ENCODE results near the gene DBP.

DBP gene

GRCh38 chr19:48628486-48629296, 8.5 kb downstream of the DBP start:
- DNase-seq (ENCODE audit: extremely low read depth in 1 of 2, low read depth in 1 of 2): no peak

- no peak for DNase-seq (ENCODE audit: extremely low read depth in 1 of 2, low read depth in 1 of 2)
Observed at GRCh38 chr19:48627865-48628314, 9.3 kb downstream of the DBP start.

- DNase-seq (ENCODE audit: extremely low read depth in 1 of 2, low read depth in 1 of 2): no peak
Observed at GRCh38 chr19:48627201-48627864, 9.8 kb downstream of the DBP start.

- no peak for DNase-seq (ENCODE audit: extremely low read depth in 1 of 2, low read depth in 1 of 2)
Observed at GRCh38 chr19:48625891-48626327, 11.3 kb downstream of the DBP start.

GRCh38 chr19:48624791-48625723, 12.1 kb downstream of the DBP start:
- no peak for DNase-seq (ENCODE audit: extremely low read depth in 1 of 2, low read depth in 1 of 2)

- DNase-seq (ENCODE audit: extremely low read depth in 1 of 2, low read depth in 1 of 2): peak; percentile 88 to 94
Observed at GRCh38 chr19:48624067-48624594, 13.0 kb downstream of the DBP start.

DNA sequence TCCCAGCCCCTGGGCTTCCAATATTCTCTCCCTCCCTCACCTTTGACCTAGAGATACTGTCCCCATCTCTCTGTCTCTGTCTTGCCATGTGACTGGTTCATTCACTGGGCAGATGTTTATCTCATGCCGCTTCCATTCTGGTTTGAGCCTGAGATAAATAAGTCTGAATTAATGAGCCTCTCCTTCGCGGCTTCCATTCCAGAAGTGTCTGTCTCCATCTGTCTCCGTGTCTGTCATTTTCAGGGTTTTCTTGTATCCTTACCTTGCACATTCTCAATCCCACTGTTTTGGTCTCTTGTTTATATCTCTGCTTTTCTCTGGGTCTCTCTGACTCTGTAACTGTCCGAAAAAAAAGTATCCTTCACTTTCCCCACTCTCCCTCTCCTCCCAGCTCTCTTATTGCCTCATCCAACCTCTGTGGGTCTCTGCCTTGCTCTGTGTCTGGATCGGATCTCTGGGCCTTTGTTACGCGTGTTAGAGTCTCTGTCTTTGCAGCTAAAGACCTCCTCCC, 13.6 kb downstream of the DBP start:
- no peak for DNase-seq (ENCODE audit: extremely low read depth in 1 of 2, low read depth in 1 of 2)

- no peak for DNase-seq (ENCODE audit: extremely low read depth in 1 of 2, low read depth in 1 of 2)
Observed at GRCh38 chr19:48619692-48620585, 17.2 kb downstream of the DBP start.

GRCh38 chr19:48618916-48619691, 18.1 kb downstream of the DBP start, which contains the start of the genes RPL18 and SPHK2:
RPL18 (minus strand) TSS chr19:48619178; CDS start chr19:48619143, 35 bp downstream.
SPHK2 (plus strand) TSS chr19:48619506; CDS start chr19:48620515, 1,009 bp downstream.
- DNase-seq (ENCODE audit: extremely low read depth in 1 of 2, low read depth in 1 of 2): peak; percentile 82 to 89

GRCh38 chr19:48618278-48618915, 18.8 kb downstream of the DBP start:
- DNase-seq (ENCODE audit: extremely low read depth in 1 of 2, low read depth in 1 of 2): no peak

DNA sequence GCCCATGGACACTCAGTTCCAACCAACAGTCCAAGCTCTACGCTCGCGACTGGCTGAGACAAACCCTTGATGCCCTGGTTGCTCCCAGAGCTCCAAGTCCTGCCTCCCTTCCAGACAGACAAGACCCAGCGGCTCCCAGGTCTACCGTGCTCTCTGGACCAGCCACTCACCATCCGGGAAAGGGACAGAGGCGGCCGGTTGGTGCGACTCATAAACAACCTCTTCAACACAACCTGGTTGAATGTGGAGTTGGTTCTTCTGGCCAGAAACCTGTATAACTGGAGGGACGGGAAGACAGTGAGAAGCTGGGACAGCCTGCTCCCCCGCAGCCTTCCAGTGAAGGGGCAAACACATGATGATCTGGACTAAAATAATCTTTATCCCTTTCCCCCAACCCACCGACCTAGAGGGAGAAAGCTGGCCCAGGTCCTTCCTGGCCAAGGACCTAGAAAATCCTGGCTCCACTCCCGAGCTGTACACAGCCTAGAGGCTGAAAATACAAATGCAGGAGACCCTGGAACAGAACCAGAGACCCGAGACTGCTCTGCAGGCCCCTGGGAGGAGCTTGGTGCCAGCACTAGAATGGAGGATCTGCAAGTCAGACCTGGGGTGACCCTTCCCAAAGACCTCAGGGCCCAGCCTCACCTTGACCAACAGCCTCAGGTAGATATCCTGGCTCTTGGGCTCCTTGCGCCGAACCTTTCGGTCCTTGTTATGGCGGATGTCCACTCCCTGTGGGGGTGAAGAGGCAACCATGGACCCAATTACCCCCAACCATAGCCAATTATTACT, 19.8 kb downstream of the DBP start:
- DNase-seq (ENCODE audit: extremely low read depth in 1 of 2, low read depth in 1 of 2): no peak

- DNase-seq (ENCODE audit: extremely low read depth in 1 of 2, low read depth in 1 of 2): no peak
Observed at GRCh38 chr19:48616491-48617056, 20.6 kb downstream of the DBP start.

DNA sequence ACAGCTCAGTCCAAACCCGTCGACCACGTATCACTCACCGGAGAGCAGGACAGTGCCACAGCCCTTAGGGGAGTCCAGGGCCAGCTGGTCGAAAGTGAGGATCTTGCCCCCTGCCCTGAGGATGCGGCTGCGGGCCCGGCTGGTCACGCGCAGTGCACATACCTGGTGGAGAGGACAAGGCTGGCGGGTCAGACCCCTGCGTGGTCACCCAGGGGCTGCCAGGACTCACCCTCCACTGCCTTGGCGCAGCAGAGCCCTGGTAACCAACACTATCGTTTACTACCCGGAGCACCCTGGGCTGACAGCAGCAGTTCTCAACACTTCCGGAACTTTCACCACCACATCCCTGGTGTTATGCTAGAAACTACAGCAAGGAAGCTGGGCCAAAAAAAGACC, 21.1 kb downstream of the DBP start:
- DNase-seq (ENCODE audit: extremely low read depth in 1 of 2, low read depth in 1 of 2): no peak

DNA sequence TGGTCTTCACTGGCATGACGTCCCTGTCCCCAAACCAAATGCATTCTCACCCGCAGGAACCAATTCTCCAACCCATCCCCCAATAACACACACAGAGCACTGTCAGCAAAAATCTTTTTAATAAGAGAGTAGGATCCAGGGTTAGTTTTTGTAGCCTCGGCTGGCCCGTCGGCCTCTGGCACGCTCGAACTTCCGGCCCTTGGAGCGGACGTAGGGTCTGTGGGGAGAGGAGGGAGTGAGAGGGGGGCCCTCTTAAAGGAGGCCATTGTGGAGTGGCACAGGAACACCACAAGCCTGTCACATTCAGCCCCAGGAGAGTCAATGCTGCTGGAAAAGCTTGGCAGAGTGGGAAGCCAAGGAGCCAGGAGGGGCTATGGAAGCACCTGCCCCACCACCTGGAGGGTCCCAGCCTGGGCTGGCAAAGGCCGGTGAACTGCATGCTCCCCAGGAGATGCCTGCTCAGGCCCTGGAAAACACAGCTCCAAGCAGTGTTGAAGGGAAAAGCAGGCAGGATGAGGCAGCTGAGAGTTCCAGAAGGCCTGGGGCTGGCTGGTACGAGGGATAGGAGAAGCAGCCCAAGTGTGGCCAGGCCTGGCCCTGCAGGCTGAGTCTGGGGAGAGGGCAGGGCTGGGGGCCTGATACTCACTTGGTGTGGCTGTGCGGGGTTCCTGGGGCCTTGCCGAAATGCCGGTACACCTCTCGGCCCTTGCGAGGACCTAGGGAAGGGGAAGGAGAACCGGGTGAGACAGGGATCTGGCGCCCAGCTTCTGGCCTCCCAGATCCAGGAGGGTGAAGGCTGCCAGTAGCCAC, 21.7 kb downstream of the DBP start:
- no peak for DNase-seq (ENCODE audit: extremely low read depth in 1 of 2, low read depth in 1 of 2)

- no peak for DNase-seq (ENCODE audit: extremely low read depth in 1 of 2, low read depth in 1 of 2)
Observed at GRCh38 chr19:48614436-48615230, 22.5 kb downstream of the DBP start, which contains the start of gene FAM83E. FAM83E (minus strand) TSS chr19:48615076; CDS start chr19:48613372, 1,704 bp downstream.
